NCI-H2107 treated with DMSO at 0.1 percent for 48 hours (cell line): ENCODE measurements around the gene PRKCG.
"Not testable (repeated sequence)": the region's sequence is repeated elsewhere in the genome, so short reads cannot be mapped to it uniquely, and the experiment has no call there.

ENCODE experiments used
- DNase-seq: peaks from one replicate; lab custom pipeline; 2025; ENCODE audit not compliant: unreplicated experiment; lab: John Stamatoyannopoulos, UW

The PRKCG gene

GRCh38 chr19:53942001-53942786, 60.2 kb downstream of the PRKCG start:
- no peak for DNase-seq

DNA sequence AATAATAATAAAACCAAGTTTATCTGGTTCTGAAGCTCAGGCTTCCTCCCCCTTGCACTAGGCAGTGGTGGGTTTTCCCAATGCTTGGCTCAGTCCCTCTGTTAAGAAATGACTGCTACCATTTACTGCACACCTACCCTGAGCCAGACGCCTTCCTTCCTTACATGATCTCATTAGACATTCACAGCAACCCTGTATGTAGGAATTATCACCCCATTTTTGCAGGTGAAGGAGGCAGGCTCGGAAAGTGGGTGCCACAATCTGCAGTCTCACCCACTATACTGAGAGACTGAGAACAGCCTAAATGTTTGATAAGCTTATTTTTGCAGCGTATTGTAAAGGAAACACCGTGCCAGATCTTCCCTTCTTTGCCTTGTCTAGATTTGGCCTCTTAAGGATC, 62.4 kb downstream of the PRKCG start:
- no peak for DNase-seq

DNA sequence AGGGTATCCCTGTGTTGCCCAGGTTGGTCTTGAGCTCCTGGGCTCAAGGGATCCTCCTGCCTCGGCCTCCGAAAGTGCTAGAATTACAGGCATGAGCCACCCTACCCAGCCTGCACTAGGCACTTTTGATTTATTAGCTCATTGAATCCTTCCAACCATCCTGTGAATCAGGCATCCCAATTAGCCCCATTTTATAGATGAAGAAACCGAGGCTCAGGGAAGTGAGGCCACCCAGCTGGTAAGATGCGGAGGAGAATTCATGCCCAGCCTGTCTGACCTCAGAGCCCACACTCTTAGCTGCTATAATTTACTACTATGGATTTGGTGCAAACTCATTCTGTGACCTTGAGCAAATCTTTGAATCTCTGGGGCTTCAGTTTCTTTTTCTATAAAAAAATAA, 62.9 kb downstream of the PRKCG start:
- DNase-seq = no peak

- no peak for DNase-seq
These were observed 63.4 kb downstream of the PRKCG start for GRCh38 chr19:53945441-53945840.

DNA sequence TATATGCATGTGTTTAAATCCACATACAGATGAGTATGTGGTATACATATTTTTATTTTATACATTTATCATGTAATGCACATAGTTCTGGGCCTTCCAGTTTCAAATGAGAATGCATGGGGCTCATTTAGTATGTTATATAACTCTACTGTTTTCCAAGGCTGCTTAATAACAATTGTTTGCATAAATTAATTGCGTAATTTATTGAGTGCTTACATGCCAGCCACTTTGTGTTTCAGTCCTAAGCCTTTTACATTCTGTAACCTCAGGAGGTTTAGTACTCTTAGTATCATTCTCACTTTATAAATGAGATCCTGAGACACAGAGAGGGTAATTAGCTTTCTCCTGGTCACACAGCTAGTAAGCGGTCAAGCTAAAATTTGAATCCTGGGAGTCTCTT, 64.0 kb downstream of the PRKCG start:
- no peak for DNase-seq

DNA sequence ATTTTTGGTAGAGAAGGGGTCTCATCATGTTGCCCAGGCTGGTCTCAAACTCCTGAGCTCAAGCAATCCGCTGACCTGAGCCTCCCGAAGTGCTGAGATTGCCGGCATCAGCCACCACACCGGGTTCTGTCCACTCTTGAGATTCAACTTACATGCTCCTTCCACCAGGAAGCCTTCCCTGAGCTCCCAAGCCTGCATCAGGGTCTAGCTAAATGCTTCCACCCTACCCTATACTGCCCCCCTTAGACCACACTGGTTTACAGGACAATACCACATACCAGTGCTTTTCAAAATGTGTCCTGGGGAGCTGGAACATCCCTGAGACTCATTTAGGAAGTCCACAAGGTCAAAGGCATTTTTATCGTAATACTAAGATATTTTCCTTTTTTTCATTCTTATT, 65.6 kb downstream of the PRKCG start:
- no peak for DNase-seq

DNA sequence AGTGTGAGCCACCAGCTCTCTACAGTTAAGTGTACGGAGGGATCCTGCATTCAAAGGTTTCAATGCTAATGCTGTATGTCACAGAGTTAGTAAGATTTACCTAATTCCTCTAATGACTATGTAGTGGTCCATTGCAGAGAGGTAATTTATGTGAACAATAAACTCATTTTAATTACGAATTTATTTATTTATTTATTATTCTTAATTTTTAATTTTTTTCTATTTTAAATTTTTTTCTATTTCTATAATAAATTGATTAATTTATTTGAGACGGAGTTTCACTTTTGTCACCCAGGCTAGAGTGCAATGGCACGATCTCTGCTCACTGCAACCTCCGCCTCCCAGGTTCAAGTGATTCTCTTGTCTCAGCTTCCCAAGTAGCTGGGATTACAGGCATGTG, 66.6 kb downstream of the PRKCG start:
- DNase-seq = not testable (repeated sequence)

GRCh38 chr19:53951436-53951835, 69.4 kb downstream of the PRKCG start:
- no peak for DNase-seq

GRCh38 chr19:53951947-53952346, 70.0 kb downstream of the PRKCG start:
- DNase-seq = no peak

- DNase-seq = no peak
These were observed 71.4 kb downstream of the PRKCG start for GRCh38 chr19:53953383-53953782.
